Erythroblast (primary cell): ENCODE results near the gene AHCY.

Experiments used
- GATA1 ChIP-seq: IDR thresholded peaks from 2 replicates; pipeline ENCODE4 v1.6.1; 2011; ENCODE audit warnings: low read depth, mild to moderate bottlenecking, control low read depth, low read length, moderate library complexity
- POLR2A ChIP-seq: IDR thresholded peaks from 2 replicates; pipeline ENCODE4 v1.6.1; 2011; ENCODE audit warnings: mild to moderate bottlenecking, low read length

DNA sequence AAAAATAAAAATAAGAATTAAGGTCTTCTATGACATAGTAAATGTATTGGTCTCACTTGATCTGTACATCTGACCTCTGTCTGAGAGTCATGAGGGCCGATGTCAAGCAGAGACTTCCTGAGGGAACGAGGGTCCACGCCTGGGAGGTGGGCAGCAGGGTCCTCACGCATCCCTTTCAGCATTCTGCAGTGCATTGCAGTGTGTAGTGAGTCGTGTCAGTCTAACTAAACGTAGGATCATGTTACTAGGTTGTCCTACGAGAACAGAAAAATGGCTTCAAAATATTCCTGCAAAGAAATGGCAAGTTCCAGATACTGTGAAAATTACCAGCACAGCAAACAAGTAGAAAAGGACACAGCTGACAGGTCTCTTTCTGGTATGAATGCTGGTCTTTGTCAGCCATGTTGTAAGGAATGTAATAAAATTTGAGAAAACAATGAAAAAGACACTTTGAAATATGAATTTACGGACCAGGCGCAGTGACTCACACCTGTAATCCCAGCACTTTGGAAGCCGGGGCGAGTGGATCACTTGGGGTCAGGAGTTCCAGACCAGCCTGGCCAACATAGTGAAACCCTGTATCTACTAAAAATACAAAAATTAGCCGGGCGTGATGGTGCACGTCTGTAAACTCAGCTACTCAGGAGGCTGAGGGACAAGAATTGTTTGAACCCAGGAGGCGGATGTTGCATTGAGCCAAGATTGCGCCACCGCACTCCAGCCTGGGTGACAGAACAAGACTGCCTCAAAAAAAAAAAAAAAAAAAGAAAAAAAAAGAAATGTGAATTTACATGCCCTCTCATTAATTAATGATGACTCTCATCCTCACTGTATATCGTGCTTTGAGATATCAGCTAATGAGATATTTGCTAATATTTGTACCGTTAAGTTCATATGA lies 2.4 kb upstream of the AHCY start:
- TF ChIP-seq POLR2A (no peak), GATA1 (no peak)
